Liver (tissue), 9 donors: ENCODE results near the gene NCOR2. TPM values are rescaled to one million over a fixed set of nuclear protein-coding genes. Genes with fewer than 3 reads are reported as not detected.

Experiments used
- DNase-seq: peaks from one replicate; pipeline ENCODE4 v3.0.0-alpha.2; 2017; ENCODE audit warnings: low spot score
- H3K27ac ChIP-seq, 2 donors: one replicate each; pipeline ENCODE4 v1.7.0; 2013; ENCODE audit warnings: inconsistent platforms in 2 of 2, low read length in 2 of 2, control low read depth in 1 of 2, low read depth in 1 of 2, mild to moderate bottlenecking in 1 of 2
- H3K27me3 ChIP-seq, 4 donors: one replicate each; pipeline versions ENCODE4 v1.6.1 to v1.7.0; 2013; ENCODE audit warnings: low read length in 3 of 4, inconsistent platforms in 1 of 4, mild to moderate bottlenecking in 1 of 4, moderate library complexity in 1 of 4; ENCODE audit not compliant: control insufficient read depth in 4 of 4, insufficient read depth in 4 of 4
- H3K36me3 ChIP-seq, 4 donors: one replicate each; pipeline versions ENCODE4 v1.6.1 to v1.7.0; 2013; ENCODE audit warnings: low read length in 3 of 4, mild to moderate bottlenecking in 3 of 4, low read depth in 1 of 4, moderate library complexity in 1 of 4; ENCODE audit not compliant: control insufficient read depth in 4 of 4, insufficient read depth in 3 of 4
- H3K4me1 ChIP-seq, 4 donors: one replicate each; pipeline versions ENCODE4 v1.6.1 to v1.7.0; 2013; ENCODE audit warnings: low read length in 3 of 4, mild to moderate bottlenecking in 3 of 4, moderate library complexity in 1 of 4; ENCODE audit not compliant: control insufficient read depth in 4 of 4, insufficient read depth in 4 of 4
- H3K4me3 ChIP-seq, 3 donors: one replicate each; pipeline versions ENCODE4 v1.6.1 to v1.7.0; 2013; ENCODE audit warnings: low read length in 3 of 3, control low read depth in 1 of 3, low read depth in 1 of 3, mild to moderate bottlenecking in 1 of 3
- H3K9ac ChIP-seq, 2 donors: one replicate each; pipeline ENCODE4 v1.7.0; 2013; ENCODE audit warnings: low read length in 2 of 2, mild to moderate bottlenecking in 2 of 2, moderate library complexity in 2 of 2, control low read depth in 1 of 2, low read depth in 1 of 2
- H3K9me3 ChIP-seq, 4 donors: one replicate each; pipeline versions ENCODE4 v1.6.1 to v1.7.0; 2013; ENCODE audit warnings: low read length in 3 of 4; ENCODE audit not compliant: control insufficient read depth in 4 of 4
- EGR1 ChIP-seq, 2 donors: IDR thresholded peaks; 2 replicates each; pipeline ENCODE4 v1.6.1; 2016 to 2018; ENCODE audit warnings: antibody characterized with exemption in 2 of 2, low read depth in 2 of 2
- FOXA2 ChIP-seq: IDR thresholded peaks from 2 replicates; pipeline ENCODE4 v1.6.1; 2016; ENCODE audit warnings: antibody characterized with exemption
- GABPA ChIP-seq, 2 donors: IDR thresholded peaks in 1 of 2; conservative IDR thresholded peaks in 1 of 2; 2 replicates each; pipeline ENCODE4 v1.6.1; 2016; ENCODE audit warnings: antibody characterized with exemption in 2 of 2, mild to moderate bottlenecking in 1 of 2, moderate library complexity in 1 of 2
- HNF4A ChIP-seq, 2 donors: conservative IDR thresholded peaks; 2 replicates each; pipeline ENCODE4 v1.6.1; 2016; ENCODE audit warnings: antibody characterized with exemption in 2 of 2, mild to moderate bottlenecking in 2 of 2
- JUND ChIP-seq, 2 donors: IDR thresholded peaks; 2 replicates each; pipeline ENCODE4 v1.6.1; 2016; ENCODE audit warnings: antibody characterized with exemption in 2 of 2
- NR2F2 ChIP-seq: IDR thresholded peaks from 2 replicates; pipeline ENCODE4 v1.6.1; 2016; ENCODE audit warnings: antibody characterized with exemption
- RAD21 ChIP-seq, 2 donors: IDR thresholded peaks; 2 replicates each; pipeline ENCODE4 v1.6.1; 2016; ENCODE audit warnings: antibody characterized with exemption in 2 of 2, mild to moderate bottlenecking in 2 of 2
- RXRA ChIP-seq, 2 donors: IDR thresholded peaks; 2 replicates each; pipeline ENCODE4 v1.6.1; 2017 to 2018; ENCODE audit warnings: antibody characterized with exemption in 2 of 2, mild to moderate bottlenecking in 1 of 2
- SP1 ChIP-seq: IDR thresholded peaks from 2 replicates; pipeline ENCODE4 v1.6.1; 2018; ENCODE audit warnings: antibody characterized with exemption, mild to moderate bottlenecking
- TAF1 ChIP-seq: conservative IDR thresholded peaks from 2 replicates; pipeline ENCODE4 v1.6.1; 2016; ENCODE audit warnings: antibody characterized with exemption, mild to moderate bottlenecking
- YY1 ChIP-seq: IDR thresholded peaks from 2 replicates; pipeline ENCODE4 v1.6.1; 2016; ENCODE audit warnings: antibody characterized with exemption, mild to moderate bottlenecking
- WGBS: extraction: QIAGEN DNeasy Blood & Tissue Kit; methylation state at CpG from one replicate; pipeline ENCODE4 v1.1.7; 2013; 5-methylcytosine and 5-hydroxymethylcytosine counted together
- polyA plus RNA-seq, 2 donors: library from polyadenylated mRNA; stranded (reverse) in 1 of 2; unstranded in 1 of 2; fragments of 200-250 nt in 1 of 2; fragments of >200 nt in 1 of 2; fragmentation: Nextera tagmentation in 1 of 2; extraction: Ambion mirVana in 1 of 2; gene quantifications; one replicate each; pipeline versions ENCODE4 v1.2.1 to v1.2.3, GENCODE V29; 2013 to 2015
- total RNA-seq, 2 donors: library from RNA; depleted of rRNA; stranded (reverse); fragments of >200 nt; gene quantifications; one replicate each; pipeline ENCODE4 v1.2.3, GENCODE V29; 2014
- TF ChIP-seq, protein P1 (sequence below): IDR thresholded peaks from 2 replicates; pipeline ENCODE4 v1.6.1; 2016; ENCODE audit warnings: antibody characterized with exemption
- TF ChIP-seq, protein P2 (sequence below): IDR thresholded peaks from 2 replicates; pipeline ENCODE4 v1.6.1; 2016; ENCODE audit warnings: antibody characterized with exemption, mild to moderate bottlenecking
- TF ChIP-seq, protein P3 (sequence below): IDR thresholded peaks from 2 replicates; pipeline ENCODE4 v1.6.1; 2016; ENCODE audit warnings: antibody characterized with exemption
- TF ChIP-seq, protein P4 (sequence below): fragments of 150-350 bp; IDR thresholded peaks from 2 replicates; pipeline ENCODE4 v1.5.1; 2017; ENCODE audit warnings: improper control_type of control experiment, low read depth, low read length; ENCODE audit not compliant: missing input control
- TF ChIP-seq, protein P5 (sequence below): IDR thresholded peaks from 2 replicates; pipeline ENCODE4 v1.6.1; 2016; ENCODE audit warnings: antibody characterized with exemption
- donor health status: healthy.
- donor health status: healthy.
- donor health status: healthy.
- donor health status: healthy.
- donor health status: healthy.

Gene NCOR2
- total and polyA plus RNA-seq, 4 donors, result 7.9 to 31.6 (median 18.1) TPM

DNA sequence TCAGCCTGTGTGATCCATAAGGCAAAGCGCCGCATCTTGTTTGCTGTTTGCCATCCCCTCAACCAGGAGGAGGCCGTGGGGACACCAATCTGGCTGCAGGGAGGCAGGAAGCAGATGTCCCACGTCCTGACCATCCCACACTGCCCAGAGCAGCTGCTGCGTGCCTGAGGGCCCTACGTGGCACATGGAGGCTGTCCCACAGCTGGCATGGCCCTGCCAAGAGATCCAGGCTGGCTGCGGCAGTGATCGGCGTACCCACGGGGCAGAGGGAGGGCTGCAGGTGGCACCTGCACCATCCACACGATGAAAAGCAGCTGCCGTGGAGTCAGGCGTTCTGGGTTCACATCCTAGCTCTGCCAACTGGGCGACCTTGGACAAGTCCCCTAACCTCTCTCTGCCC lies 42.0 kb downstream of the NCOR2 start:
- no peaks in the 10 kb centered on the region for H3K36me3 ChIP-seq
- H3K9ac ChIP-seq, result no peak overlapping the region
- 84% methylated on average over 14 of the region's 14 CpGs for WGBS
- no peak overlapping the region for H3K27ac ChIP-seq
- peaks cover 4 to 9% (median 6%) of the 10 kb centered on the region in 4 donors for H3K4me1 ChIP-seq
- TF ChIP-seq, protein P1, sequence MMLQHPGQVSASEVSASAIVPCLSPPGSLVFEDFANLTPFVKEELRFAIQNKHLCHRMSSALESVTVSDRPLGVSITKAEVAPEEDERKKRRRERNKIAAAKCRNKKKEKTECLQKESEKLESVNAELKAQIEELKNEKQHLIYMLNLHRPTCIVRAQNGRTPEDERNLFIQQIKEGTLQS, result no peak
- TF ChIP-seq FOXA2 (no peak), YY1 (no peak), NR2F2 (no peak), RXRA (IDR thresholded peaks at IDR 0.05) (no peak), GABPA (IDR thresholded peaks at IDR 0.05 in 1 of 2, conservative IDR thresholded peaks at IDR 0.05 in 1 of 2) (no peak), HNF4A (conservative IDR thresholded peaks at IDR 0.05) (no peak), JUND (IDR thresholded peaks at IDR 0.05) (no peak), TAF1 (no peak), SP1 (no peak)
- TF ChIP-seq, protein P2, sequence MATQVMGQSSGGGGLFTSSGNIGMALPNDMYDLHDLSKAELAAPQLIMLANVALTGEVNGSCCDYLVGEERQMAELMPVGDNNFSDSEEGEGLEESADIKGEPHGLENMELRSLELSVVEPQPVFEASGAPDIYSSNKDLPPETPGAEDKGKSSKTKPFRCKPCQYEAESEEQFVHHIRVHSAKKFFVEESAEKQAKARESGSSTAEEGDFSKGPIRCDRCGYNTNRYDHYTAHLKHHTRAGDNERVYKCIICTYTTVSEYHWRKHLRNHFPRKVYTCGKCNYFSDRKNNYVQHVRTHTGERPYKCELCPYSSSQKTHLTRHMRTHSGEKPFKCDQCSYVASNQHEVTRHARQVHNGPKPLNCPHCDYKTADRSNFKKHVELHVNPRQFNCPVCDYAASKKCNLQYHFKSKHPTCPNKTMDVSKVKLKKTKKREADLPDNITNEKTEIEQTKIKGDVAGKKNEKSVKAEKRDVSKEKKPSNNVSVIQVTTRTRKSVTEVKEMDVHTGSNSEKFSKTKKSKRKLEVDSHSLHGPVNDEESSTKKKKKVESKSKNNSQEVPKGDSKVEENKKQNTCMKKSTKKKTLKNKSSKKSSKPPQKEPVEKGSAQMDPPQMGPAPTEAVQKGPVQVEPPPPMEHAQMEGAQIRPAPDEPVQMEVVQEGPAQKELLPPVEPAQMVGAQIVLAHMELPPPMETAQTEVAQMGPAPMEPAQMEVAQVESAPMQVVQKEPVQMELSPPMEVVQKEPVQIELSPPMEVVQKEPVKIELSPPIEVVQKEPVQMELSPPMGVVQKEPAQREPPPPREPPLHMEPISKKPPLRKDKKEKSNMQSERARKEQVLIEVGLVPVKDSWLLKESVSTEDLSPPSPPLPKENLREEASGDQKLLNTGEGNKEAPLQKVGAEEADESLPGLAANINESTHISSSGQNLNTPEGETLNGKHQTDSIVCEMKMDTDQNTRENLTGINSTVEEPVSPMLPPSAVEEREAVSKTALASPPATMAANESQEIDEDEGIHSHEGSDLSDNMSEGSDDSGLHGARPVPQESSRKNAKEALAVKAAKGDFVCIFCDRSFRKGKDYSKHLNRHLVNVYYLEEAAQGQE, result no peak
- TF ChIP-seq, protein P3, sequence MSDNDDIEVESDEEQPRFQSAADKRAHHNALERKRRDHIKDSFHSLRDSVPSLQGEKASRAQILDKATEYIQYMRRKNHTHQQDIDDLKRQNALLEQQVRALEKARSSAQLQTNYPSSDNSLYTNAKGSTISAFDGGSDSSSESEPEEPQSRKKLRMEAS, result no peak
- no peaks in the 10 kb centered on the region for H3K27me3 ChIP-seq
- no peak overlapping the region for H3K4me3 ChIP-seq
- DNase-seq, result no peak
- H3K9me3 ChIP-seq, result no peaks in the 10 kb centered on the region

DNA sequence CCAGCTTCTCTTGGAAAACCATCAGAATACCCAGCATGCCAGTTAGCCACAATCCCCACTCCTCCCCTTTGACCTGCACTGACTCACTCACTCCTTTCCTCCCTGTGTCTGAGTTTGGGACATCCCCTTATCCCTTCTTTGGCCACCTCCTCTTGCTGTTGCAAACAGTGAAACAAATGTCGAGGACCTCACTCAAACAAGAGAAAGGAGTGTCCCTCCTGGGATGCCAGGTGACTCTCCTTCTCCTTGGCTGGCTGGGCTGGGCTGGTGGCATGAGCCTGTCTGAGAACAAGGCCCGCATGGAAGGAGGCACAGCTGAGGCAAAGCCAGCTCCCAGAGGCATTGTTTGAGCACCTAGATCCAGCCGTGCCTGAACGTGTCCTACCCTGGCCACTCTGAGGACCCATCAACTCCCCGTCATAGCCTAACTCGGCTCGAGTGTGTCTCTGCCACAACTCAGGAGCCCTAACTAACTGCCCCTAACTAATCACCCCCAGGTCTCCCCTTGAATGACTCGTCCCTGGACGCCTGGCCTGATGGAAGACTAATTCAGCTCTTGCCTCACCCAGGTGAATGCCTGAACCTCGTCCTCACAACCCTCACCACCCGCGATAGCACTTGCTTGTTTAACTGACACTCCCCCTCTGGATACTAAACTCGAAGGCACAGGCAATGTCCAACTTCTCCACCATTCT lies 43.0 kb downstream of the NCOR2 start:
- H3K4me3 ChIP-seq, result no peak overlapping the region
- H3K27ac ChIP-seq, result no peak overlapping the region
- H3K4me1 ChIP-seq, result peaks cover 10 to 20% (median 16%) of the 10 kb centered on the region in 4 donors
- H3K27me3 ChIP-seq, result no peaks in the 10 kb centered on the region
- 89% methylated on average over 13 of the region's 13 CpGs for WGBS
- H3K36me3 ChIP-seq, result no peaks in the 10 kb centered on the region
- no peak overlapping the region for H3K9ac ChIP-seq
- H3K9me3 ChIP-seq, result no peaks in the 10 kb centered on the region
- DNase-seq, result no peak
- no peak for TF ChIP-seq RAD21 (IDR thresholded peaks at IDR 0.05)
- no peak for TF ChIP-seq JUND (IDR thresholded peaks at IDR 0.05)
- TF ChIP-seq SP1, result no peak

DNA sequence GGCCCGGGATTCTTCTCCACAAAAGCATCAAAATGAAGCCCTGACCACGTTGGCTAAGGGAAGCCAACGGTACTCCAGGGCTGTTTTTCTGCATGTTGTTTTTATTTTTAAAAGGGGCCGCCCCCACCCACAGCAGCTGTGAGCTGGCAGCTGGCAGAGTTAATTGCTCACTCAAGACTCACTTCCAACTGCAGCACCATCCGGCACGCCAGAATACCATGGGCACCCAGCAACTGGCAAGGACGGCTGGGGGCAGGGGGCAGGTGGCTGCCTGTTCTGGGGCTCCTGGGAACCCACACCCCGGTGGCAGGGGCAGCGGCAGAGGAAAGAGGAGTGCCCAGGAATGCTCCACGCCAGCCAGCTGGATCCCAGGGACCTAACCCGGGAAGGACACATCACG lies 44.3 kb downstream of the NCOR2 start:
- no peak overlapping the region for H3K9ac ChIP-seq
- H3K36me3 ChIP-seq, result no peaks in the 10 kb centered on the region
- 88% methylated on average over 12 of the region's 12 CpGs for WGBS
- no peaks in the 10 kb centered on the region for H3K27me3 ChIP-seq
- no peak overlapping the region for H3K27ac ChIP-seq
- H3K9me3 ChIP-seq, result no peaks in the 10 kb centered on the region
- H3K4me3 ChIP-seq, result no peak overlapping the region
- no peak for DNase-seq
- H3K4me1 ChIP-seq, result peaks cover 15 to 33% (median 26%) of the 10 kb centered on the region in 4 donors
- no peak for TF ChIP-seq NR2F2
- TF ChIP-seq, protein P1, result no peak
- TF ChIP-seq, protein P4, sequence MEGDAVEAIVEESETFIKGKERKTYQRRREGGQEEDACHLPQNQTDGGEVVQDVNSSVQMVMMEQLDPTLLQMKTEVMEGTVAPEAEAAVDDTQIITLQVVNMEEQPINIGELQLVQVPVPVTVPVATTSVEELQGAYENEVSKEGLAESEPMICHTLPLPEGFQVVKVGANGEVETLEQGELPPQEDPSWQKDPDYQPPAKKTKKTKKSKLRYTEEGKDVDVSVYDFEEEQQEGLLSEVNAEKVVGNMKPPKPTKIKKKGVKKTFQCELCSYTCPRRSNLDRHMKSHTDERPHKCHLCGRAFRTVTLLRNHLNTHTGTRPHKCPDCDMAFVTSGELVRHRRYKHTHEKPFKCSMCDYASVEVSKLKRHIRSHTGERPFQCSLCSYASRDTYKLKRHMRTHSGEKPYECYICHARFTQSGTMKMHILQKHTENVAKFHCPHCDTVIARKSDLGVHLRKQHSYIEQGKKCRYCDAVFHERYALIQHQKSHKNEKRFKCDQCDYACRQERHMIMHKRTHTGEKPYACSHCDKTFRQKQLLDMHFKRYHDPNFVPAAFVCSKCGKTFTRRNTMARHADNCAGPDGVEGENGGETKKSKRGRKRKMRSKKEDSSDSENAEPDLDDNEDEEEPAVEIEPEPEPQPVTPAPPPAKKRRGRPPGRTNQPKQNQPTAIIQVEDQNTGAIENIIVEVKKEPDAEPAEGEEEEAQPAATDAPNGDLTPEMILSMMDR, result no peak
- no peak for TF ChIP-seq HNF4A (conservative IDR thresholded peaks at IDR 0.05)
- TF ChIP-seq JUND (IDR thresholded peaks at IDR 0.05), result no peak
- TF ChIP-seq, protein P5, sequence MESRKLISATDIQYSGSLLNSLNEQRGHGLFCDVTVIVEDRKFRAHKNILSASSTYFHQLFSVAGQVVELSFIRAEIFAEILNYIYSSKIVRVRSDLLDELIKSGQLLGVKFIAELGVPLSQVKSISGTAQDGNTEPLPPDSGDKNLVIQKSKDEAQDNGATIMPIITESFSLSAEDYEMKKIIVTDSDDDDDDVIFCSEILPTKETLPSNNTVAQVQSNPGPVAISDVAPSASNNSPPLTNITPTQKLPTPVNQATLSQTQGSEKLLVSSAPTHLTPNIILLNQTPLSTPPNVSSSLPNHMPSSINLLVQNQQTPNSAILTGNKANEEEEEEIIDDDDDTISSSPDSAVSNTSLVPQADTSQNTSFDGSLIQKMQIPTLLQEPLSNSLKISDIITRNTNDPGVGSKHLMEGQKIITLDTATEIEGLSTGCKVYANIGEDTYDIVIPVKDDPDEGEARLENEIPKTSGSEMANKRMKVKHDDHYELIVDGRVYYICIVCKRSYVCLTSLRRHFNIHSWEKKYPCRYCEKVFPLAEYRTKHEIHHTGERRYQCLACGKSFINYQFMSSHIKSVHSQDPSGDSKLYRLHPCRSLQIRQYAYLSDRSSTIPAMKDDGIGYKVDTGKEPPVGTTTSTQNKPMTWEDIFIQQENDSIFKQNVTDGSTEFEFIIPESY, result no peak
- TF ChIP-seq RAD21 (IDR thresholded peaks at IDR 0.05), result no peak
- no peak for TF ChIP-seq EGR1 (IDR thresholded peaks at IDR 0.05; ENCODE audit: low read depth in 2 of 2)
- no peak for TF ChIP-seq YY1
- TF ChIP-seq, protein P3, result no peak
- TF ChIP-seq GABPA (IDR thresholded peaks at IDR 0.05 in 1 of 2, conservative IDR thresholded peaks at IDR 0.05 in 1 of 2), result no peak
- TF ChIP-seq RXRA (IDR thresholded peaks at IDR 0.05), result no peak
